SK-N-SH (cell line): Measurements from ENCODE around the gene KCNAB3. TPM values are rescaled to one million over a fixed set of nuclear protein-coding genes. Genes with fewer than 3 reads are reported as not detected.

Experiments
- CTCF ChIA-PET: fragments of 300-600, 350-600 bp; formaldehyde crosslinking; extraction: SDS; loops from one replicate; lab custom pipeline; 2021; lab: Yijun Ruan, JAX
- POLR2A ChIA-PET: fragments of 350-600 bp; sonication (Branson Sonifier 250); formaldehyde crosslinking; extraction: SDS; loops from one replicate; lab custom pipeline; 2020; ENCODE audit warnings: antibody characterized with exemption, inconsistent platforms; lab: Yijun Ruan, JAX
- DNase-seq: peaks from one replicate; pipeline ENCODE4 v3.0.0; 2012
- H2AFZ ChIP-seq: fragments of 200-600 bp; sonication (generic); 2 replicates; pipeline ENCODE4 v1.8.1; 2016; ENCODE audit warnings: antibody characterized with exemption, mild to moderate bottlenecking, low read depth
- H3F3A ChIP-seq: fragments of 200-600 bp; sonication (generic); replicated peaks from 2 replicates; pipeline ENCODE3; 2016; ENCODE audit warnings: antibody characterized with exemption, mild to moderate bottlenecking; ENCODE audit not compliant: insufficient read depth
- H3K27ac ChIP-seq, 2 experiments: fragments of 200-500 bp in 1 of 2; fragments of 200-600 bp in 1 of 2; sonication (Bioruptor generic) in 1 of 2; sonication (generic), shearing (Covaris generic) in 1 of 2; 2 replicates each; pipeline versions ENCODE4 v1.5.1 to v1.6.1; 2014 to 2016; ENCODE audit warnings: low read depth in 2 of 2, inconsistent platforms in 1 of 2, low read length in 1 of 2, mild to moderate bottlenecking in 1 of 2, mixed read lengths in 1 of 2
- H3K27me3 ChIP-seq: fragments of 200-600 bp; sonication (generic), shearing (Covaris generic); 2 replicates; pipeline ENCODE4 v1.6.1; 2016; ENCODE audit warnings: mixed run types; ENCODE audit not compliant: insufficient read depth
- H3K36me3 ChIP-seq, 2 experiments: fragments of 200-500 bp in 1 of 2; fragments of 200-600 bp in 1 of 2; sonication (Bioruptor generic) in 1 of 2; sonication (generic) in 1 of 2; replicated peaks in 1 of 2; 2 replicates each; pipeline versions ENCODE3 to v1.5.1; 2014 to 2016; ENCODE audit warnings: low read length in 1 of 2, mild to moderate bottlenecking in 1 of 2; ENCODE audit not compliant: insufficient read depth in 2 of 2, control insufficient read depth in 1 of 2
- H3K4me1 ChIP-seq, 2 experiments: fragments of 200-500 bp in 1 of 2; fragments of 200-600 bp in 1 of 2; sonication (Bioruptor generic) in 1 of 2; sonication (generic), shearing (Covaris generic) in 1 of 2; 2 replicates each; pipeline versions ENCODE4 v1.5.1 to v1.6.1; 2014 to 2016; ENCODE audit warnings: low read depth in 1 of 2, low read length in 1 of 2, mixed run types in 1 of 2; ENCODE audit not compliant: insufficient read depth in 2 of 2, control insufficient read depth in 1 of 2
- H3K4me2 ChIP-seq: fragments of 200-600 bp; sonication (generic), shearing (Covaris generic); 2 replicates; pipeline ENCODE4 v1.6.1; 2017; ENCODE audit warnings: mixed run types
- H3K4me3 ChIP-seq, 2 experiments: fragments of 200-500 bp in 1 of 2; fragments of 200-600 bp in 1 of 2; sonication (Bioruptor generic) in 1 of 2; sonication (generic), shearing (Covaris generic) in 1 of 2; 2 replicates each; pipeline versions ENCODE4 v1.5.1 to v1.8.1; 2014 to 2016; ENCODE audit warnings: low read depth in 2 of 2, inconsistent platforms in 1 of 2, low read length in 1 of 2, mild to moderate bottlenecking in 1 of 2, mixed read lengths in 1 of 2, moderate library complexity in 1 of 2
- H3K79me2 ChIP-seq: fragments of 200-600 bp; sonication (generic); 2 replicates; pipeline ENCODE4 v1.8.1; 2017; ENCODE audit warnings: mild to moderate bottlenecking; ENCODE audit not compliant: insufficient read depth
- H3K9ac ChIP-seq: fragments of 200-600 bp; sonication (generic); 2 replicates; pipeline ENCODE4 v1.6.1; 2017; ENCODE audit warnings: mixed run types
- H3K9me2 ChIP-seq: fragments of 200-600 bp; sonication (generic); 2 replicates; pipeline ENCODE4 v1.6.1; 2017; ENCODE audit warnings: mixed run types
- H3K9me3 ChIP-seq: fragments of 200-600 bp; sonication (generic); 2 replicates; pipeline ENCODE4 v1.6.1; 2017; ENCODE audit warnings: mixed run types, mild to moderate bottlenecking, moderate library complexity
- H4K20me1 ChIP-seq: fragments of 200-600 bp; sonication (generic); 2 replicates; pipeline ENCODE4 v1.6.1; 2017; ENCODE audit warnings: mild to moderate bottlenecking, mixed run types; ENCODE audit not compliant: insufficient read depth
- CHD2 ChIP-seq: fragments of 150-350 bp; IDR thresholded peaks from 2 replicates; pipeline ENCODE4 v1.6.1; 2018; ENCODE audit warnings: low read length; ENCODE audit not compliant: partially characterized antibody
- CTCF ChIP-seq: fragments of 200-600 bp; sonication (generic); IDR thresholded peaks from 2 replicates; pipeline ENCODE4 v1.6.1; 2017; ENCODE audit warnings: antibody characterized with exemption, mild to moderate bottlenecking, moderate library complexity
- JUND ChIP-seq: IDR thresholded peaks from 2 replicates; pipeline ENCODE4 v1.4.0; 2012
- MXI1 ChIP-seq: IDR thresholded peaks from 2 replicates; pipeline ENCODE4 v1.6.1; 2012; ENCODE audit warnings: mild to moderate bottlenecking, low read depth, low read length, improper control_type of control experiment
- NFIC ChIP-seq: IDR thresholded peaks from 2 replicates; pipeline ENCODE4 v1.4.0; 2012; ENCODE audit warnings: borderline replicate concordance
- NRF1 ChIP-seq: IDR thresholded peaks from 2 replicates; pipeline ENCODE4 v1.6.1; 2012; ENCODE audit warnings: low read depth, mild to moderate bottlenecking, low read length
- RCOR1 ChIP-seq: fragments of 150-350 bp; IDR thresholded peaks from 2 replicates; pipeline ENCODE4 v1.6.1; 2017; ENCODE audit warnings: antibody characterized with exemption, low read length
- SMC3 ChIP-seq: IDR thresholded peaks from 2 replicates; pipeline ENCODE4 v1.6.1; 2012; ENCODE audit warnings: low read depth, low read length, improper control_type of control experiment
- USF1 ChIP-seq: IDR thresholded peaks from 2 replicates; pipeline ENCODE4 v1.4.0; 2012; ENCODE audit warnings: low read depth, borderline replicate concordance
- WGBS: methylation state at CpG from one replicate; pipeline ENCODE4 v1.1.6; 2017; ENCODE audit warnings: low lambda C conversion rate; 5-methylcytosine and 5-hydroxymethylcytosine counted together
- polyA plus RNA-seq, 3 experiments: library from polyadenylated mRNA; depleted of rRNA; stranded (reverse); fragments of >200 nt; gene quantifications; 2 replicates each; pipeline ENCODE4 v1.2.3, GENCODE V29; 2012

The KCNAB3 gene
- polyA plus RNA-seq, 1 of the 3 experiments (the other 2 are of a cell fraction): 4.4 TPM

GRCh38 chr17:7961421-7961820, 31.8 kb upstream of the KCNAB3 start:
- H3F3A ChIP-seq: no peaks in the 10 kb centered on the region
- DNase-seq: no peak

GRCh38 chr17:7959503-7960253, 30.0 kb upstream of the KCNAB3 start:
- no peak for DNase-seq
- TF ChIP-seq CHD2: no peak
- no peak for TF ChIP-seq RCOR1
- no peak for TF ChIP-seq CTCF
- no peak for TF ChIP-seq SMC3
- no peak for TF ChIP-seq NRF1
- WGBS: 73% methylated on average over 9 of the region's 9 CpGs
- Histone ChIP-seq H3K4me2 (no peak overlapping the region), H4K20me1 (no peaks in the 10 kb centered on the region), H3K9ac (no peak overlapping the region), H3K9me3 (no peaks in the 10 kb centered on the region), H3K4me1 (no peaks in the 10 kb centered on the region; a peak in 1 of 4 replicates), H3K36me3 (no peaks in the 10 kb centered on the region), H3F3A (peaks cover 5% of the 10 kb centered on the region), H3K9me2 (no peaks in the 10 kb centered on the region), H3K79me2 (no peaks in the 10 kb centered on the region), H3K27me3 (no peaks in the 10 kb centered on the region), H3K4me3 (no peak overlapping the region), H3K27ac (no peak overlapping the region), H2AFZ (no peak overlapping the region)
- CTCF ChIA-PET: interaction anchor here (0.8 to 1.3 kb wide), 3 partner anchors 13 to 120 kb away, joined by 3 to 4 read pairs (median 3); no protein-coding TSS in a partner anchor
- POLR2A ChIA-PET: no interaction called here

More at GRCh38 chr17:7961421-7961820, 31.8 kb upstream of the KCNAB3 start:
- H3K27ac ChIP-seq: no peak overlapping the region
- H3K9me3 ChIP-seq: no peaks in the 10 kb centered on the region
- ChIA-PET POLR2A (no interaction called here), CTCF (interaction anchor here (0.9 kb wide), 1 partner anchor 96 kb away, joined by 3 read pairs; no protein-coding TSS in a partner anchor)
- no peak overlapping the region for H3K9ac ChIP-seq
- H3K79me2 ChIP-seq: no peaks in the 10 kb centered on the region
- H4K20me1 ChIP-seq: no peaks in the 10 kb centered on the region
- WGBS: 23% methylated on average over 2 of the region's 2 CpGs
- no peak overlapping the region for H3K4me3 ChIP-seq
- H3K36me3 ChIP-seq: no peaks in the 10 kb centered on the region
- no peaks in the 10 kb centered on the region for H3K9me2 ChIP-seq
- TF ChIP-seq USF1: no peak
- TF ChIP-seq NFIC: no peak
- no peak for TF ChIP-seq MXI1
- no peak for TF ChIP-seq JUND
- no peak overlapping the region for H3K4me2 ChIP-seq
- no peaks in the 10 kb centered on the region; a peak in 1 of 4 replicates for H3K4me1 ChIP-seq
- no peak overlapping the region for H2AFZ ChIP-seq
- no peaks in the 10 kb centered on the region for H3K27me3 ChIP-seq
